Thyroid gland (tissue), 4 donors: ENCODE measurements around the gene MYLK. TPM values are rescaled to one million over a fixed set of nuclear protein-coding genes. Genes with fewer than 3 reads are reported as not detected.

ENCODE experiments used
- DNase-seq, 2 donors: peaks; one replicate each; pipeline ENCODE4 v3.0.0-alpha.2; 2019
- H3K27ac ChIP-seq, 3 donors: fragments of 200-600 bp; sonication (generic); 1 replicate in 2 of 3; 2 replicates in 1 of 3; pipeline ENCODE4 v1.5.1; 2016 to 2019; ENCODE audit warnings: mild to moderate bottlenecking in 1 of 3, moderate library complexity in 1 of 3
- H3K27me3 ChIP-seq: fragments of 200-600 bp; sonication (generic); one replicate; pipeline ENCODE4 v1.5.1; 2019
- H3K36me3 ChIP-seq, 2 donors: fragments of 200-600 bp; sonication (generic); one replicate each; pipeline ENCODE4 v1.5.1; 2016 to 2019
- H3K4me1 ChIP-seq, 2 donors: fragments of 200-600 bp; sonication (generic); one replicate each; pipeline ENCODE4 v1.5.1; 2017 to 2019
- H3K4me3 ChIP-seq, 3 donors: fragments of 200-600 bp; sonication (generic); replicated peaks in 1 of 3; 1 replicate in 2 of 3; 2 replicates in 1 of 3; pipeline ENCODE4 v1.5.1; 2016; ENCODE audit warnings: mild to moderate bottlenecking in 1 of 3
- H3K9me3 ChIP-seq: fragments of 200-600 bp; sonication (generic); one replicate; pipeline ENCODE4 v1.5.1; 2017
- CTCF ChIP-seq, 6 experiments: fragments of 200-600 bp in 3 of 6; fragments of 450-650 bp in 3 of 6; sonication (generic) in 3 of 6; IDR thresholded peaks; one replicate each; pipeline ENCODE4 v1.5.1; 2016 to 2019; ENCODE audit warnings: antibody characterized with exemption in 6 of 6, mild to moderate bottlenecking in 2 of 6, inconsistent platforms in 1 of 6, moderate library complexity in 1 of 6
- POLR2A ChIP-seq, 2 donors: fragments of 450-650 bp; IDR thresholded peaks; one replicate each; pipeline ENCODE4 v1.6.1; 2017; ENCODE audit warnings: antibody characterized with exemption in 2 of 2, mild to moderate bottlenecking in 2 of 2, moderate library complexity in 1 of 2
- WGBS, 2 donors: methylation state at CpG; one replicate each; pipeline ENCODE4 v1.1.5; 2017; 5-methylcytosine and 5-hydroxymethylcytosine counted together
- intact Hi-C: fragments of 100-400 bp; cut with DNase I; formaldehyde crosslinking; loops from one replicate; pipeline ENCODE4 v1.15.1; 2023
- total RNA-seq, 4 donors: library from RNA; depleted of rRNA; stranded (reverse); fragments of >200 nt; gene quantifications; one replicate each; pipeline ENCODE4 v1.2.3, GENCODE V29; 2016

The MYLK gene
- total RNA-seq, 4 donors from 2014 or later: 28.9 to 51.2 (median 37.4) TPM

GRCh38 chr3:123781138-123781537 lies 103.0 kb downstream of the MYLK start:
- no peaks in the 10 kb centered on the region for H3K36me3 ChIP-seq
- 71 to 73% methylated on average over 2 of the region's 2 CpGs for WGBS, 2 donors
- intact Hi-C loops: no loop called here
- no peak for DNase-seq
- H3K4me3 ChIP-seq: no peak overlapping the region
- no peaks in the 10 kb centered on the region for H3K9me3 ChIP-seq
- no peaks in the 10 kb centered on the region for H3K4me1 ChIP-seq
- no peaks in the 10 kb centered on the region for H3K27me3 ChIP-seq
- no peak overlapping the region for H3K27ac ChIP-seq
- no peak for TF ChIP-seq CTCF (IDR thresholded peaks at IDR 0.05)
- TF ChIP-seq POLR2A (IDR thresholded peaks at IDR 0.05): no peak

- intact Hi-C loops: no loop called here
Observed at GRCh38 chr3:123780656-123781055, 103.5 kb downstream of the MYLK start.

GRCh38 chr3:123779655-123780231 lies 104.4 kb downstream of the MYLK start:
- DNase-seq: no peak
- Histone ChIP-seq H3K4me3 (no peak overlapping the region), H3K27me3 (no peaks in the 10 kb centered on the region), H3K27ac (no peak overlapping the region), H3K36me3 (no peaks in the 10 kb centered on the region), H3K4me1 (no peaks in the 10 kb centered on the region), H3K9me3 (no peaks in the 10 kb centered on the region)
- intact Hi-C loops: no loop called here
- TF ChIP-seq CTCF (IDR thresholded peaks at IDR 0.05): no peak
- TF ChIP-seq POLR2A (IDR thresholded peaks at IDR 0.05): no peak
- 83 to 92% methylated on average over 10 of the region's 10 CpGs for WGBS, 2 donors

More at GRCh38 chr3:123780656-123781055, 103.5 kb downstream of the MYLK start:
- Histone ChIP-seq H3K27ac (no peak overlapping the region), H3K4me3 (no peak overlapping the region), H3K27me3 (no peaks in the 10 kb centered on the region), H3K9me3 (no peaks in the 10 kb centered on the region), H3K4me1 (no peaks in the 10 kb centered on the region), H3K36me3 (no peaks in the 10 kb centered on the region)
- no peak for TF ChIP-seq CTCF (IDR thresholded peaks at IDR 0.05)
- no peak for TF ChIP-seq POLR2A (IDR thresholded peaks at IDR 0.05)
- no peak for DNase-seq
- 85 to 87% methylated on average over 6 of the region's 6 CpGs for WGBS, 2 donors

- WGBS, 2 donors: 69 to 70% methylated on average over 8 of the region's 8 CpGs
- Histone ChIP-seq H3K9me3 (no peaks in the 10 kb centered on the region), H3K4me1 (no peaks in the 10 kb centered on the region), H3K4me3 (no peak overlapping the region), H3K27ac (no peak overlapping the region), H3K27me3 (no peaks in the 10 kb centered on the region), H3K36me3 (no peaks in the 10 kb centered on the region)
- intact Hi-C loops: no loop called here
- no peak for DNase-seq
- TF ChIP-seq CTCF (IDR thresholded peaks at IDR 0.05): no peak
- TF ChIP-seq POLR2A (IDR thresholded peaks at IDR 0.05): no peak
Observed at GRCh38 chr3:123778991-123779622, 105.0 kb downstream of the MYLK start.

- WGBS, 2 donors: 71 to 79% methylated on average over 7 of the region's 7 CpGs
- DNase-seq: no peak
- no peaks in the 10 kb centered on the region for H3K36me3 ChIP-seq
- H3K9me3 ChIP-seq: no peaks in the 10 kb centered on the region
- H3K4me3 ChIP-seq: no peak overlapping the region
- no peak overlapping the region for H3K27ac ChIP-seq
- TF ChIP-seq CTCF (IDR thresholded peaks at IDR 0.05): no peak
- no peak for TF ChIP-seq POLR2A (IDR thresholded peaks at IDR 0.05)
- no peaks in the 10 kb centered on the region for H3K27me3 ChIP-seq
- no peaks in the 10 kb centered on the region for H3K4me1 ChIP-seq
- intact Hi-C loops: no loop called here
Observed at GRCh38 chr3:123778525-123778924, 105.6 kb downstream of the MYLK start.
